Measurements from ENCODE around the gene C12orf50. TPM values are rescaled to one million over a fixed set of nuclear protein-coding genes. Genes with fewer than 3 reads are reported as not detected.

The C12orf50 gene
- total and polyA plus RNA-seq, 9 of the 15 experiments (the other 6 are each of a cell fraction or from before 2014, with no cell fraction given) = 0.07 to 0.14 (median 0.11) TPM; not detected in 6

DNA sequence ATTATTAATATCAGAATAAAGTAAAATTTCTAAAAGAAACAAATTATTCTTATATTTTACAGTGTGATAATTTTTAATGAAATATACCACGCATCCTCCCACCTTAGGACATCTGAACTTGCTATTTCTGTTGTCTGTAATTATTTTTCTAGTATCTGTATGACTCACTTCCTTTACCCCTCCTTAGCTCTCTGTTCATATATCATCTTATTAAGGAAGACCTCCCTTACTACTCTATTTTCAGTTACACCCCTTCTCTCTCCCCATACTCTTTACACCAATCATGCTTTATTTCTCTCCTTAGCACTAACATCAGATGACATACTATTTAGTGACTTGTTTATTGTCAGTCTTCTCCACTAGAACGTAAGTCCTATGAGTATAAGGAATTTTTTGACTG, 34.2 kb upstream of the C12orf50 start (continued):
- TF ChIP-seq, protein P1, sequence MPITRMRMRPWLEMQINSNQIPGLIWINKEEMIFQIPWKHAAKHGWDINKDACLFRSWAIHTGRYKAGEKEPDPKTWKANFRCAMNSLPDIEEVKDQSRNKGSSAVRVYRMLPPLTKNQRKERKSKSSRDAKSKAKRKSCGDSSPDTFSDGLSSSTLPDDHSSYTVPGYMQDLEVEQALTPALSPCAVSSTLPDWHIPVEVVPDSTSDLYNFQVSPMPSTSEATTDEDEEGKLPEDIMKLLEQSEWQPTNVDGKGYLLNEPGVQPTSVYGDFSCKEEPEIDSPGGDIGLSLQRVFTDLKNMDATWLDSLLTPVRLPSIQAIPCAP (CRISPR knock-in tag; IDR thresholded peaks at IDR 0.05; ENCODE audit: borderline replicate concordance) = no peak
- TF ChIP-seq ZNF668 (CRISPR knock-in tag; IDR thresholded peaks at IDR 0.05) = no peak
- TF ChIP-seq CHD1 (IDR thresholded peaks at IDR 0.05; ENCODE audit: low read length) = no peak
- no peak for TF ChIP-seq ZNF589 (CRISPR knock-in tag; IDR thresholded peaks at IDR 0.05; ENCODE audit: low read depth)
- no peak for TF ChIP-seq HDGF (IDR thresholded peaks at IDR 0.05)

DNA sequence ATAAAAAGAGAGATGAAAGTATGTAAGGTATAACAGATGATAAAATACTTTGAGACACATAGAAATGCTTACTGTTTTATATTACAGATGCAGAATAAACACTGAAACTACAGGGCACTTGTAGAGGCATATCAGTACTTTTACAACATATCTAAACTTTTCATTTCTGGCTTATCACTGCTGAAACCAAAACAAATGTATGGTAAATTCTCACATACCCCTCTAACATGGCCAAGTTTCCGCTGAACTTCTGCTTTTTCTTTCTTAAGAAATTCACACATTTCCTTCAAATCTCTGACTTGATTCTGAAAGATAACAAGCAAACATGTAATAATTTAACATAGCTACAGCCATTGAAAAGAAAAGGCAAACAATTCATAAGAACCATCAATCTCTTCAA, 33.3 kb upstream of the C12orf50 start:
- ATAC-seq (no peak), DNase-seq (ENCODE audit: extremely low read depth in 1 of 4, low spot score in 3 of 4) (no peak), FAIRE-seq (no peak)
- 44% methylated on average over 1 of the region's 1 CpG for WGBS (ENCODE audit: insufficient coverage, low coverage, missing lambda C conversion rate)
- no peaks in the 10 kb centered on the region for H3K4me1 ChIP-seq (replicated peaks in 1 of 2; ENCODE audit: control insufficient read depth in 2 of 2, insufficient read depth in 2 of 2, low read length in 2 of 2)
- no peak overlapping the region for H2AFZ ChIP-seq (ENCODE audit: low read depth, low read length)
- TF ChIP-seq, protein P2, sequence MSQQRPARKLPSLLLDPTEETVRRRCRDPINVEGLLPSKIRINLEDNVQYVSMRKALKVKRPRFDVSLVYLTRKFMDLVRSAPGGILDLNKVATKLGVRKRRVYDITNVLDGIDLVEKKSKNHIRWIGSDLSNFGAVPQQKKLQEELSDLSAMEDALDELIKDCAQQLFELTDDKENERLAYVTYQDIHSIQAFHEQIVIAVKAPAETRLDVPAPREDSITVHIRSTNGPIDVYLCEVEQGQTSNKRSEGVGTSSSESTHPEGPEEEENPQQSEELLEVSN (IDR thresholded peaks at IDR 0.05; ENCODE audit: borderline replicate concordance in 1 of 2, extremely low read depth in 1 of 2, insufficient read depth in 1 of 2, insufficient read length in 1 of 2, low read depth in 1 of 2, low read length in 1 of 2, poor library complexity in 1 of 2, severe bottlenecking in 1 of 2) = no peak
- TF ChIP-seq, protein P3, sequence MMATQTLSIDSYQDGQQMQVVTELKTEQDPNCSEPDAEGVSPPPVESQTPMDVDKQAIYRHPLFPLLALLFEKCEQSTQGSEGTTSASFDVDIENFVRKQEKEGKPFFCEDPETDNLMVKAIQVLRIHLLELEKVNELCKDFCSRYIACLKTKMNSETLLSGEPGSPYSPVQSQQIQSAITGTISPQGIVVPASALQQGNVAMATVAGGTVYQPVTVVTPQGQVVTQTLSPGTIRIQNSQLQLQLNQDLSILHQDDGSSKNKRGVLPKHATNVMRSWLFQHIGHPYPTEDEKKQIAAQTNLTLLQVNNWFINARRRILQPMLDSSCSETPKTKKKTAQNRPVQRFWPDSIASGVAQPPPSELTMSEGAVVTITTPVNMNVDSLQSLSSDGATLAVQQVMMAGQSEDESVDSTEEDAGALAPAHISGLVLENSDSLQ (IDR thresholded peaks at IDR 0.05) = no peak
- TF ChIP-seq ZNF76 (CRISPR knock-in tag; IDR thresholded peaks at IDR 0.05; ENCODE audit: borderline replicate concordance) = no peak
- TF ChIP-seq TSC22D4 (tag; IDR thresholded peaks at IDR 0.05) = no peak
- no peak for TF ChIP-seq U2AF1 (optimal IDR thresholded peaks at IDR 0.05; ENCODE audit: low read depth, low read length)
- TF ChIP-seq ZNF133 (CRISPR knock-in tag; IDR thresholded peaks at IDR 0.05) = no peak
- no peak for TF ChIP-seq HDAC6 (IDR thresholded peaks at IDR 0.05; ENCODE audit: low read depth, low read length)
- no peak for TF ChIP-seq ZNF780A (CRISPR knock-in tag; IDR thresholded peaks at IDR 0.05)
- no peak for TF ChIP-seq DMBX1 (CRISPR knock-in tag; IDR thresholded peaks at IDR 0.05; ENCODE audit: borderline replicate concordance)
- no peak for TF ChIP-seq ZNF644 (tag; IDR thresholded peaks at IDR 0.05; ENCODE audit: low read depth)
- TF ChIP-seq FOXM1 (IDR thresholded peaks at IDR 0.05; ENCODE audit: low read depth) = no peak
- no peak for TF ChIP-seq FOXM1 (CRISPR knock-in tag; IDR thresholded peaks at IDR 0.05; ENCODE audit: low read depth)
- no peaks in the 10 kb centered on the region for H3K9me3 ChIP-seq (replicated peaks; ENCODE audit: control insufficient read depth, insufficient read depth, low read depth, low read length)
- no peaks in the 10 kb centered on the region for H3K9me1 ChIP-seq (ENCODE audit: control insufficient read depth, insufficient read depth, low read length)
- POLR2A ChIA-PET = no interaction called here
- CTCF ChIA-PET (ENCODE audit: low intra/inter-chr PET ratio) = interaction anchor here (0.6 kb wide), 1 partner anchor 1364 kb away, joined by 3 read pairs; no protein-coding TSS in a partner anchor
- no peak overlapping the region for H3K4me2 ChIP-seq (ENCODE audit: insufficient read depth, low read length)
- no peaks in the 10 kb centered on the region for H3K79me2 ChIP-seq (ENCODE audit: control insufficient read depth, insufficient read depth, low read length)
- intact Hi-C loops (cut with micrococcal nuclease) = no loop called here
- H3K9ac ChIP-seq (ENCODE audit: insufficient read depth in 1 of 2, low read depth in 2 of 2, low read length in 2 of 2) = no peak overlapping the region
- no peak overlapping the region for H3K4me3 ChIP-seq
- no peak overlapping the region for H3K27ac ChIP-seq (ENCODE audit: extremely low read depth, low read depth, low read length)
- in situ Hi-C loops (cut with MboI) = no loop called here
- peaks cover 31% of the 10 kb centered on the region for H3K36me3 ChIP-seq (ENCODE audit: control insufficient read depth, insufficient read depth, low read length)
- no TSS peak for BruUV-seq (replicated peaks)
- H3K27me3 ChIP-seq (ENCODE audit: control insufficient read depth in 2 of 2, insufficient read depth in 2 of 2, low read length in 2 of 2) = no peaks in the 10 kb centered on the region
- no peaks in the 10 kb centered on the region for H4K20me1 ChIP-seq (replicated peaks; ENCODE audit: control insufficient read depth, insufficient read depth, low read length)
